Measurements from ENCODE around the gene GABRA5. TPM values are rescaled to one million over a fixed set of nuclear protein-coding genes. Genes with fewer than 3 reads are reported as not detected.
A peak's percentile ranks its signal among the peaks of the same experiment; 100 is the strongest.
"Not testable (repeated sequence)": the region's sequence is repeated elsewhere in the genome, so short reads cannot be mapped to it uniquely, and the experiment has no call there.

The GABRA5 gene
- polyA plus RNA-seq (2011; rRNA removed) (3.5 and 3.6 TPM in 2 replicates), polyA minus RNA-seq (2011; rRNA and poly(A)+ RNA removed) (7.0 and 7.8 TPM in 2 replicates)

DNA sequence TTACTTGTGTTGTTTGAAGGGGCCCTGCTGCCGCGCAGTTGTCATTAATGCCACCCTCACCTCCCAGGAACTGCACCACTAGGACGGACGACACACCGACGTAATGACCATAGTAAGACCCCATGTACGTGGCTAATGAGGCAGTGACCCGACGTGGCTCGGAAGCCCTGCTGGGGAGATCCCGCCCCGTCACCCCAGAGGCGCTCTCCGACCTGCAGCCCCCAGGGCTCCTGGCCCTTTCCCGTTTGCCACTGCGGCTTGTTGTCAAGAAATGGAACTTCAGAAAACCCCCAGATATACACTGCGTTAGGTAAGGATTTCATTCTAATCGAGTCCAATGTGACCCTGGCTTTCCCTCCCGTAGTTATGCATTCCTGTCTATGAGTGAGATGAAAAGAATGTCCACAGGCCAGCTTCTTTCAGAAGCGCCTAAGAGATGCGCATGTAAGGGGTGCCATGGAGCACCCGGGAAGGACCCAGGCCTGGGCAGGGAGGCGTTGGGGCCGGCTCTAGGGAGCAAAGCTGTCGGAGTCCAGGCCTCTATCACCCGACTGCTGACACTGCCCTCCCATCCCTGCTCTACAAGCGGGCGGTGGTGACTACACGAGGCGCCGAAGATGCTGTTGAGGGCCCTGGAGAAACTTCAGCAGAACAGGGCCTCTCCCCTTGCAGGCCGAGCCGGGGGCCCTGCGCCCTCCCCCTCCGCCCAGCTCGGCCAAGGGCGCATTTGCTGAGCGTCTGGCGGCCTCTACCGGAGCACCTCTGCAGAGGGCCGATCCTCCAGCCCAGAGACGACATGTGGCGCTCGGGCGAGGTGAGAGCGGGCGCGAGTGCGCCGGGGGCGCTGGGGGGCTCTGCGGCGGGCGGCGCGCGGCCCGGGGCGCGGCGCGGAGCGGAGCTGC is at the start of gene GABRA5:
Gene GABRA5 (plus strand): TSS at position 765 of the 902 bp plus-strand sequence. CDS start 2,187 bp downstream, outside the sequence.
- Histone ChIP-seq H3K27me3 (ENCODE audit: control insufficient read depth, insufficient read depth, low read length) (peaks cover 13% of the 10 kb centered on the region), H3K27ac (ENCODE audit: low read depth, low read length) (no peak within 1 kb of the TSS), H3K4me3 (ENCODE audit: low read depth, low read length) (peak within 1 kb of the TSS; percentile 48), H3K9me3 (ENCODE audit: control insufficient read depth, insufficient read depth, low read length) (no peaks in the 10 kb centered on the region)
- ChIA-PET CTCF (interaction anchor here (1.0 kb wide), 1 partner anchor 1358 kb away, joined by 4 read pairs; no protein-coding TSS in a partner anchor), POLR2A (no interaction called here)
- DNase-seq (ENCODE audit: low read depth, low spot score) = no peak
- TF ChIP-seq, protein P1, sequence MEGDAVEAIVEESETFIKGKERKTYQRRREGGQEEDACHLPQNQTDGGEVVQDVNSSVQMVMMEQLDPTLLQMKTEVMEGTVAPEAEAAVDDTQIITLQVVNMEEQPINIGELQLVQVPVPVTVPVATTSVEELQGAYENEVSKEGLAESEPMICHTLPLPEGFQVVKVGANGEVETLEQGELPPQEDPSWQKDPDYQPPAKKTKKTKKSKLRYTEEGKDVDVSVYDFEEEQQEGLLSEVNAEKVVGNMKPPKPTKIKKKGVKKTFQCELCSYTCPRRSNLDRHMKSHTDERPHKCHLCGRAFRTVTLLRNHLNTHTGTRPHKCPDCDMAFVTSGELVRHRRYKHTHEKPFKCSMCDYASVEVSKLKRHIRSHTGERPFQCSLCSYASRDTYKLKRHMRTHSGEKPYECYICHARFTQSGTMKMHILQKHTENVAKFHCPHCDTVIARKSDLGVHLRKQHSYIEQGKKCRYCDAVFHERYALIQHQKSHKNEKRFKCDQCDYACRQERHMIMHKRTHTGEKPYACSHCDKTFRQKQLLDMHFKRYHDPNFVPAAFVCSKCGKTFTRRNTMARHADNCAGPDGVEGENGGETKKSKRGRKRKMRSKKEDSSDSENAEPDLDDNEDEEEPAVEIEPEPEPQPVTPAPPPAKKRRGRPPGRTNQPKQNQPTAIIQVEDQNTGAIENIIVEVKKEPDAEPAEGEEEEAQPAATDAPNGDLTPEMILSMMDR (IDR thresholded peaks at IDR 0.05; ENCODE audit: low read depth, low read length) = peak; percentile 33; the same call in 1 of the 2 replicates

DNA sequence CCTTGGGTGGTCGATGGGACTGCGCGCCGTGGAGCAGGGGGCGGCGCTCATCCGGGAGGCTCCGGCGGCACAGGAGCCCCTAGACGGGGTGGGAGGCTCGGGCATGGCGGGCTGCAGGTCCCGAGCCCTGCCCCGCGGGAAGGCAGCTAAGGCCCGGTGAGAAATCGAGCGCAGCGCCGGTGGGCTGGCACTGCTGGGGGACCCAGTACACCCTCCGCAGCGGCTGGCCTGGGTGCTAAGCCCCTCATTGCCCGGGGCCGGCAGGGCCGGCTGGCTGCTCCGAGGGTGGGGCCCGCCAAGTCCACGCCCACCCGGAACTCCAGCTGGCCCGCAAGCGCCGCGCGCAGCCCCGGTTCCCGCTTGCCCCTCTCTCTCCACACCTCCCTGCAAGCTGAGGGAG is 35.7 kb upstream of the GABRA5 start:
- H3K27me3 ChIP-seq (ENCODE audit: control insufficient read depth, insufficient read depth, low read length); POLR2A ChIA-PET; CTCF ChIA-PET; DNase-seq (ENCODE audit: low read depth, low spot score); H3K27ac ChIP-seq (ENCODE audit: low read depth, low read length); H3K4me3 ChIP-seq (ENCODE audit: low read depth, low read length): not testable (repeated sequence)
- peaks cover 16% of the 10 kb centered on the region for H3K9me3 ChIP-seq (ENCODE audit: control insufficient read depth, insufficient read depth, low read length)

DNA sequence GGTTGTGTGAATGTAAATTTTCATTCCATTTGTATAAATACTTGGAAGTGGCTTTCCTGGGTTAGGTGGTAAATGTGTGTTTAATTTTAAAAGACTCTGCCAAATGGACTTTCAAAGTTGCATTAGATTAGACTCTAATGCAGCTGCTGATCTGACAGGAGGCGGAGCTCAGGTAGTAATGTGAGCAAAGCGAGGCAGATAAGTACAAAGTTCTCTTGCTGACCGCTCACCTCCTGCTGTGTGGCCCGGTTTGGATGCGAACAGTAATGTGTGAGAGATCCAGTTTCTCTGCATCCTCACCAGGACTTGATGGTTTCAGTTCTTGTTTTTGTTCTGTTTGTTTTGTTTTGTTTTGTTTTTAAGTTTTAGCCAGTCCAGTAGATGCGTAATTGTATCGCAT is 34.9 kb upstream of the GABRA5 start:
- Histone ChIP-seq H3K27ac (ENCODE audit: low read depth, low read length) (no peak overlapping the region), H3K27me3 (ENCODE audit: control insufficient read depth, insufficient read depth, low read length) (no peaks in the 10 kb centered on the region), H3K9me3 (ENCODE audit: control insufficient read depth, insufficient read depth, low read length) (peaks cover 16% of the 10 kb centered on the region), H3K4me3 (ENCODE audit: low read depth, low read length) (no peak overlapping the region)
- CTCF ChIA-PET = no interaction called here
- TF ChIP-seq, protein P1 (IDR thresholded peaks at IDR 0.05; ENCODE audit: low read depth, low read length) = no peak
- no peak for DNase-seq (ENCODE audit: low read depth, low spot score)
- POLR2A ChIA-PET = no interaction called here

DNA sequence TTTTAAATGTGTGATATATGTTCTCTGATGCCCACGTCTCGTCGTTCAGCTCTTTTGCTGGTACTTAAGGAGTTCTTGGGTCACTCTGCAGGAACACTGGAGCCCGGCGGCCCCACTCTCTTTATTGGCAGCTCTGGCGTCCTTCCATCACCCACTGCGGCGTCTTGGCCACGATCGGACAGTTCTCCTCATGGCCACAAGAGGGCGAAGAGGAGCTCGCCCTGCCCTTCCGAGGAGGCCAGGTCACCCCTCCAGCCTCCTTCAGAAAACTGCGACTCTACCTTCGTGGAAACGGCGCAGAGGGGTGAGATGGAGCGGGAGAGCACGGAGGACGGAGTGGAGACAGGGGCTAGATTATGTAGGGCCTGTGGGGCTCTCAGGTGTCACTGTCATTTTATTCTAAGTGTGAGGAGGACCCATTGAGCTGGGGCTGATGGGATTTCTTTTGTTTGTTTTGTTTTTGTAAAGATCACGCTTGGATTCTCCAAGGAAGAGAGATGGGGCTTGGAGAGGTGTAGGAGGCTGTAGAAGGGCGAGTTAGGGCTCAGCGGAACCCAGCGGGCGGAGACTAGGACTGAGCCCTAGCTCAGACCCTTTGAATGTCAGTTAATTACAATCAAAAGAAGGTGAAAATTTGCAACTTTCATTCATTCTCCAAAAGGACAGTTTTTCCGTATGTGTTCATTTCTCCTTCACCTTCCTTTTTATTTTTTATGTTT is 28.0 kb upstream of the GABRA5 start:
- Histone ChIP-seq H3K27ac (ENCODE audit: low read depth, low read length) (no peak overlapping the region), H3K9me3 (ENCODE audit: control insufficient read depth, insufficient read depth, low read length) (peaks cover 14% of the 10 kb centered on the region), H3K27me3 (ENCODE audit: control insufficient read depth, insufficient read depth, low read length) (no peaks in the 10 kb centered on the region), H3K4me3 (ENCODE audit: low read depth, low read length) (no peak overlapping the region)
- DNase-seq (ENCODE audit: low read depth, low spot score) = no peak
- POLR2A ChIA-PET = no interaction called here
- CTCF ChIA-PET = interaction anchor here (0.7 to 1.8 kb wide), 8 partner anchors 16 to 69 kb away, joined by 3 to 9 read pairs (median 4); no protein-coding TSS in a partner anchor
- TF ChIP-seq, protein P1 (IDR thresholded peaks at IDR 0.05; ENCODE audit: low read depth, low read length) = peak; percentile 41

DNA sequence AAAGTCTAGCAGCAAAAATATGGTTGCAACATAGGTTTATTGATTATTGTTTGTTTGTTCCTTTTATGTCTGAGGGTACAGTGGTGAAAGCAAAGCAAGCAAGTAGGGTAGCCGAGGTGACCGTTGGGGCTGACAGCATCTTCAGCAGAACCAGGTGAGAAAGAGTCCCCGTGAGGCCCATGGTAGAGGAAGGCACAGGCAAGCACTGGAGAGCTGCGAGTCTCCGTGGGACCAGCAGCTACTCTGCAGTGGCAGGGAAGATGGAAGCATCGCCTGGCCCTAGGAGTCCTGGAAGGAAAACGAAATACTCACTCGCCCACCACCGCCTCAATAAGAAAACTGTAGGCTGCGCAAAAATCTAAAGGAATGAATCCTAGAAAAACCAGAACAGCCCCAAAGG is 25.3 kb upstream of the GABRA5 start:
- DNase-seq (ENCODE audit: low read depth, low spot score) = no peak

More for the DNA sequence above, 25.3 kb upstream of the GABRA5 start:
- Histone ChIP-seq H3K9me3 (ENCODE audit: control insufficient read depth, insufficient read depth, low read length) (peaks cover 18% of the 10 kb centered on the region), H3K27ac (ENCODE audit: low read depth, low read length) (no peak overlapping the region), H3K27me3 (ENCODE audit: control insufficient read depth, insufficient read depth, low read length) (no peaks in the 10 kb centered on the region), H3K4me3 (ENCODE audit: low read depth, low read length) (no peak overlapping the region)
- TF ChIP-seq, protein P1 (IDR thresholded peaks at IDR 0.05; ENCODE audit: low read depth, low read length) = no peak
- ChIA-PET POLR2A (no interaction called here), CTCF (no interaction called here)
